Posterior vena cava (tissue), 2 donors: ENCODE measurements around the gene CFAP74. TPM values are rescaled to one million over a fixed set of nuclear protein-coding genes. Genes with fewer than 3 reads are reported as not detected.

ENCODE experiments used
- DNase-seq: peaks from one replicate; pipeline ENCODE4 v3.0.0-alpha.2; 2020; ENCODE audit warnings: low spot score
- intact Hi-C, 2 donors: fragments of 100-400 bp; cut with DNase I; formaldehyde crosslinking; loops; one replicate each; pipeline versions ENCODE4 v1.14.1 to v1.14.2; 2022 to 2023
- total RNA-seq, 2 donors: library from RNA; stranded (reverse); fragmentation: NEBNext Ultra II Directional; extraction: Animal tissue kit (Norgen Biotek cat#: 25700); gene quantifications; one replicate each; pipeline ENCODE4 v1.2.1, GENCODE V29; 2021
- donor health status: DM: yes; HTN: yes; CAD: no.
- donor health status: DM: yes; HTN: yes; CAD: no.

The CFAP74 gene
- total RNA-seq, 2 donors from 2014 or later, result not detected

GRCh38 chr1:2023187-2023586, 19.6 kb upstream of the CFAP74 start:
- intact Hi-C loops, result no loop called here
- DNase-seq, result no peak

- intact Hi-C loops, result no loop called here
- no peak for DNase-seq
These were observed 18.6 kb upstream of the CFAP74 start for GRCh38 chr1:2022063-2022770.

GRCh38 chr1:2021550-2021949, 18.0 kb upstream of the CFAP74 start:
- no peak for DNase-seq
- intact Hi-C loops, result no loop called here

DNA sequence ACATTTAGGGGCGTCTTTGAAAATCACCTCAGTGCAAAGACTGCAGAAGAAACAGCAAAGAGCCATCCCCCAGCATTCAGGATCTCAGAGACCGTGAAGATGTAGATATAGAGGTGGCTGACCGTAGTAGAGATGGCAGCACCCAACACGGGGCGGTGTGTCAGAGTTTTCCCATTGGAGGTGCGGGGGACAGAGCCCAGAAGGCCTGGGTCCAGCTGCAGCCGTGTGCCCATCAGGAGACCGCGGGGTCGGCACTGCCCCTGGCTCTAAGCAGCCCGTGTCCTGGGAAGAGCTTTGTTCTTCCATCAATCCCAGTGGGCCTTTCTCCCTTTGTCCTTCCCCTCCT, 16.7 kb upstream of the CFAP74 start:
- DNase-seq, result no peak
- intact Hi-C loops, result no loop called here

GRCh38 chr1:2019571-2020309, 16.2 kb upstream of the CFAP74 start:
- DNase-seq, result no peak
- intact Hi-C loops, result no loop called here

GRCh38 chr1:2019172-2019543, 15.6 kb upstream of the CFAP74 start, which contains the start of gene GABRD:
Gene GABRD, plus strand, starts transcription at chr1:2019345. Its CDS starts 79 bp downstream, at chr1:2019424.
- intact Hi-C loops, result no loop called here
- no peak for DNase-seq

DNA sequence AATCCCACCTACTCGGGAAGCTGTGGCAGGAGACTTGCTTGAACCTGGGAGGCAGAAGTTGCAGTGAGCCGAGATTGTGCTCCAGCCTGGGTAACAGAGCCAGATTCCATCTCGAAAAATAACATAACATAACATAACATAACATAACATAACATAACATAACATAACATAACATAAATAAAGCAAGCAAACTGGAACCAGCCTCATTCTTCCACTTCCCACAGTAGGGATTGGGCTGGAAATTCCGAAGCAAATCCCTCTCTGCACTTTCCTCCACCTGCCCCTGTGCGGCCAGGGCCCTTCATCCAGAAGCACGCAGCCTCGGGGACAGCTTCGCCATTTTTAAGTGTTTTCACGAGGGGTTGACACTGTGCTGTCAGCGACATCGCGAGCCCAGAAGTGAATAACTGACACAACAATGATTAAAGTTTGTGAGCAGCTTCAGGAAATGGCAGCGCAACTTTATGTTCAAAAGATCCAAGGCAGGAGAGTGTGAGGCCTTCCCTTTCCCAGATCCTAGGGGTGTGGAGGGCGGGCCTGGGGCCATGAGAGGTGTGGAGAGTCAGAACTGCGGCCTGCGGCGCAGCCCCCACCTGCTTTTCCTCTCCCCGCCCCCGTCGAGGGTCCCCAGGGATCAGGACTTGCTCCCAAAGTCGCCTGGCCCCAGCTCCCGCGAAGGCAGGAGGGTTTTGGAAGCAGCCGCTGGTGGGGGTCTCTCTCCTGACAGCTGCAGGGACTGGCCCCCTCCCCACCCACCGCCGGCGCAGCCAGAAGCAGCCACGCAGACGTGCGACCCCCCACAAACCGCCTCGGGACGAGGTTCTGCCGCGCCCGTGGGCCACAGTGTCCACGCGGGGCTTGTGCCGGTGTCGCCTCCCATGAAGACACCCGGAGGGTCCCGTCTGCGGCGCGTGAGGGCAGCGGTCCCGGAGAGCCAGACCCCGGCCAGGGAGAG, 14.9 kb upstream of the CFAP74 start:
- intact Hi-C loops, result no loop called here
- no peak for DNase-seq

DNA sequence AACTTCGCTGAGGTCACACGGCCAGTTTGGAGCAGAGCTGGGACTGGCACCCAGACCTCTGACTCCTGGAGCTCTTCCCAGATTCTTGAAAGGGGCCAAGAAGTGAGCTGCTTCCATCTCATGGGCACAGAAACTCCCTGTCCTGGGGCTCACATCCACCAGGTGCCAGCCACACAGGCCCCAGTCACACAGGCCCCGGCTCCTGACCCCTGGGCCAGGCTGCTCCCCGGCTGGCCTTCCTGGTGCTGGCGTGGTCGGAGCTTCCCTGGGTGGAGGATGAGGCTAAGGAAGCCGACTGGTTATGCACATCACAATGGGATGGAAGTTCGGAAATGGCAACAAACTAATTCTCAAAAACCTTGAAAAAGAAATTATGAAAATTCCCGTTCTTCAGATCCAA, 12.5 kb upstream of the CFAP74 start:
- DNase-seq, result no peak
- intact Hi-C loops, result no loop called here

- DNase-seq, result no peak
- intact Hi-C loops, result no loop called here
These were observed 11.5 kb upstream of the CFAP74 start for GRCh38 chr1:2014741-2015735.

DNA sequence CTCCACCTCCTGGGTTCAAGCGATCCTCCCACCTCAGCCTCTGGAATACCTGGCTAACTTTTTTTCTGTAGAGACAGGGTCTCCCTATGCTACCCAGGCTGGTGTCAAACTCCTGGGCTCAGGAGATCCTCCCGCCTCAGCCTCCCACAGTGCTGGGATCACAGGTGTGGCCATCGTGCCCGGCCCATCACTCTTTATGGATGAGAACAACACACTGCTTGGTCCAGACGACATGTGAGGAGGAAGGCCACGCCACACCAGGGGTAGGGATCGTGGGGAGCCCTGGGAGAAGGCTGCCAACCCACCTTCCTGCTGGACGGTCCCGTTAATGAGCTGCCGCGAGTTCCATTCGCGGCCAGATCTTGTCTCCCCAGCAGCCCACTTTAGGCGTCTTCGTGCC, 10.6 kb upstream of the CFAP74 start:
- DNase-seq, result no peak
- intact Hi-C loops, result no loop called here

- intact Hi-C loops, result no loop called here
- DNase-seq, result no peak
These were observed 5.8 kb upstream of the CFAP74 start for GRCh38 chr1:2009101-2010053.

GRCh38 chr1:2004856-2005255, 1.3 kb upstream of the CFAP74 start:
- no peak for DNase-seq

DNA sequence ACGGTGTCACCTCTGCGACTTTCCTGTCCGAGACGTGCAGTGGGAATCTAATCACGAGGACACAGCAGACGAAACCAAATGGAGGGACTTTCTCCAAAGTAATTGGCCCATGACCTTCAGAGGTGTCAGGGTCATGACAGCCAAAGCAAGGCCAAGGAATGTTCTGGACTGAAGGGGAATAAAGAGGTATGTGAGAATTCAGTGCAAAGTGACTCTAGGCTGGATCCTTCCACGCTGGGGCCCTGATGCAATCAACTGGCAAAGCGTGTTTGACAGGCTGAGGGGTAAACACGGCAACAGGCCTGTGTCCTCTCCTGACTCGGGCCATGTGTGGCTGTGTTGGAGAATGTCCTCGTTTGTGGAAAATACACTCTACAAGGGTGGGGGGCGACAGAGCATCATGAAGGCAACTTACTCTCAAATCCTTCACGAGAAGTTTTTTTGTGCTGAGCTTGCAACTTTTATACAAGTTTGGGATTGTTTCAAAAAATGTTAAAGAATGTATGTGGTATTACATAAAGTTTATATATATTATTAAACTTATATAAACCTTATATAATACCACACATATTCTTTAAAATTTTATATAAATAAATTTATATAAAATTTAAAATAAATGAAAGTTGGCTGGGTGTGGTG, 1.7 kb downstream of the CFAP74 start:
- DNase-seq, result no peak

More at GRCh38 chr1:2004856-2005255, 1.3 kb upstream of the CFAP74 start:
- intact Hi-C loops, result no loop called here

GRCh38 chr1:2000850-2001249, 2.7 kb downstream of the CFAP74 start:
- no peak for DNase-seq
- intact Hi-C loops, result no loop called here

More for the DNA sequence above, 1.7 kb downstream of the CFAP74 start:
- intact Hi-C loops, result no loop called here

- no peak for DNase-seq
- intact Hi-C loops, result no loop called here
These were observed 3.2 kb downstream of the CFAP74 start for GRCh38 chr1:2000432-2000831.

DNA sequence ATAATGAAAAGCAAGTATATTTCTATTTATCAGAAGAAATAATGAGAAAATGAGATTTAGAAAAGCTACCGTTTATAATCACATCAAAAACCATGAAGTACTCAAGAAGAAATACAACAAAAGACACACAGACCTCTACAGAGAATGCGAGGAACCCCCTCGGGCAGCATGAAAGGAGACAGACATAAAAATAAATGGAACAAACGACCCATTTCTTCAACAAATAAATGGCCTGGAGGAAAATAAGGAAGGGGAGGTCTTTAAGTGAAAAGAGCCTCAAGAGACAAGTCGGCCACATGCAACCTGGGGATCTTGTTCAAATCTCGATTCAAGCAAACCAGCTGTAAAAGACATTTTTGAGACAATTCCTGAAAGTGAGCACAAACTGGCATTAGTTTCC, 6.0 kb downstream of the CFAP74 start:
- no peak for DNase-seq
- intact Hi-C loops, result no loop called here

GRCh38 chr1:1996207-1996651, 7.4 kb downstream of the CFAP74 start:
- intact Hi-C loops, result no loop called here
- DNase-seq, result no peak
